Peyer's patch (tissue), 4 donors: ENCODE measurements around the gene FGFR2. TPM values are rescaled to one million over a fixed set of nuclear protein-coding genes. Genes with fewer than 3 reads are reported as not detected.

Experiments used
- DNase-seq, 3 donors: peaks; one replicate each; pipeline ENCODE4 v3.0.0-alpha.2; 2017 to 2019
- H3K27ac ChIP-seq, 4 donors: fragments of 200-600 bp; sonication (generic); one replicate each; pipeline ENCODE4 v1.5.1; 2016 to 2019
- H3K27me3 ChIP-seq, 2 donors: fragments of 200-600 bp; sonication (generic); one replicate each; pipeline ENCODE4 v1.5.1; 2019
- H3K36me3 ChIP-seq, 3 donors: fragments of 200-600 bp; sonication (generic); one replicate each; pipeline ENCODE4 v1.5.1; 2016 to 2019
- H3K4me1 ChIP-seq, 4 donors: fragments of 200-600 bp; sonication (generic); one replicate each; pipeline ENCODE4 v1.5.1; 2016 to 2019
- H3K4me3 ChIP-seq, 4 donors: fragments of 200-600 bp; sonication (generic); 1 replicate in 3 of 4; 2 replicates in 1 of 4; pipeline ENCODE4 v1.5.1; 2016 to 2019; ENCODE audit warnings: mild to moderate bottlenecking in 1 of 4
- H3K9me3 ChIP-seq, 4 donors: fragments of 200-600 bp; sonication (generic); one replicate each; pipeline ENCODE4 v1.5.1; 2016 to 2019; ENCODE audit warnings: mild to moderate bottlenecking in 1 of 4
- POLR2A ChIP-seq, 2 donors: fragments of 450-650 bp; IDR thresholded peaks; one replicate each; pipeline ENCODE4 v1.5.1; 2017; ENCODE audit warnings: antibody characterized with exemption in 2 of 2, mild to moderate bottlenecking in 2 of 2, moderate library complexity in 2 of 2
- total RNA-seq, 4 donors: library from RNA; depleted of rRNA; stranded (reverse); fragments of >200 nt; gene quantifications; one replicate each; pipeline ENCODE4 v1.1.0, GENCODE V29; 2016
- TF ChIP-seq, protein P1 (sequence below), 6 experiments: fragments of 450-650 bp in 4 of 6; fragments of 200-600 bp in 2 of 6; sonication (generic) in 1 of 6; IDR thresholded peaks; one replicate each; pipeline ENCODE4 v1.5.1; 2017 to 2019; ENCODE audit warnings: antibody characterized with exemption in 6 of 6, mild to moderate bottlenecking in 3 of 6, moderate library complexity in 1 of 6

FGFR2 gene
- total RNA-seq, 4 donors from 2014 or later: 12.9 to 22.9 (median 19.9) TPM

DNA sequence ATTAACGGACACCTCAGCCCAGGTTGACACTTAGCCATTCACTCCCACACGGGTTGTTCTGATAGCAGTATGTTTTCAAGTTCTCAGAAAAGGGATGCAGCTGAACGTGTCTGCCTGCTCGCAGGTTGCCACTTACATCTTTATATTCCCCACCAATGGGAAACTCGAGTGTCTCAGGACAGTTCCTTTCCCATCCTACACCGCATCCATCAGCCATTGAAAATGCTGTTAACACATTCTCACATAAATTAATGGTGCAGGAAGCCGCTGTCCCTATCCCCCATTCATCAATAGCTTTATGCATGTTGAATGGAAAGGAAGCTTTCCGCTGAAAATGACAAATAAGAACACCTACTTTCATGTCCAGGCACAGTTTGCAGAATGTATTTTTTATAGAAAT is 1.7 kb upstream of the FGFR2 start:
- Histone ChIP-seq H3K9me3 (no peaks in the 10 kb centered on the region), H3K4me1 (peaks cover 0 to 15% (median 0%) of the 10 kb centered on the region in 4 donors), H3K36me3 (no peaks in the 10 kb centered on the region), H3K27me3 (no peaks in the 10 kb centered on the region), H3K4me3 (no peak overlapping the region), H3K27ac (no peak overlapping the region)
- no peak for DNase-seq
- TF ChIP-seq, protein P1, sequence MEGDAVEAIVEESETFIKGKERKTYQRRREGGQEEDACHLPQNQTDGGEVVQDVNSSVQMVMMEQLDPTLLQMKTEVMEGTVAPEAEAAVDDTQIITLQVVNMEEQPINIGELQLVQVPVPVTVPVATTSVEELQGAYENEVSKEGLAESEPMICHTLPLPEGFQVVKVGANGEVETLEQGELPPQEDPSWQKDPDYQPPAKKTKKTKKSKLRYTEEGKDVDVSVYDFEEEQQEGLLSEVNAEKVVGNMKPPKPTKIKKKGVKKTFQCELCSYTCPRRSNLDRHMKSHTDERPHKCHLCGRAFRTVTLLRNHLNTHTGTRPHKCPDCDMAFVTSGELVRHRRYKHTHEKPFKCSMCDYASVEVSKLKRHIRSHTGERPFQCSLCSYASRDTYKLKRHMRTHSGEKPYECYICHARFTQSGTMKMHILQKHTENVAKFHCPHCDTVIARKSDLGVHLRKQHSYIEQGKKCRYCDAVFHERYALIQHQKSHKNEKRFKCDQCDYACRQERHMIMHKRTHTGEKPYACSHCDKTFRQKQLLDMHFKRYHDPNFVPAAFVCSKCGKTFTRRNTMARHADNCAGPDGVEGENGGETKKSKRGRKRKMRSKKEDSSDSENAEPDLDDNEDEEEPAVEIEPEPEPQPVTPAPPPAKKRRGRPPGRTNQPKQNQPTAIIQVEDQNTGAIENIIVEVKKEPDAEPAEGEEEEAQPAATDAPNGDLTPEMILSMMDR (IDR thresholded peaks at IDR 0.05): no peak
- TF ChIP-seq POLR2A (IDR thresholded peaks at IDR 0.05): no peak

DNA sequence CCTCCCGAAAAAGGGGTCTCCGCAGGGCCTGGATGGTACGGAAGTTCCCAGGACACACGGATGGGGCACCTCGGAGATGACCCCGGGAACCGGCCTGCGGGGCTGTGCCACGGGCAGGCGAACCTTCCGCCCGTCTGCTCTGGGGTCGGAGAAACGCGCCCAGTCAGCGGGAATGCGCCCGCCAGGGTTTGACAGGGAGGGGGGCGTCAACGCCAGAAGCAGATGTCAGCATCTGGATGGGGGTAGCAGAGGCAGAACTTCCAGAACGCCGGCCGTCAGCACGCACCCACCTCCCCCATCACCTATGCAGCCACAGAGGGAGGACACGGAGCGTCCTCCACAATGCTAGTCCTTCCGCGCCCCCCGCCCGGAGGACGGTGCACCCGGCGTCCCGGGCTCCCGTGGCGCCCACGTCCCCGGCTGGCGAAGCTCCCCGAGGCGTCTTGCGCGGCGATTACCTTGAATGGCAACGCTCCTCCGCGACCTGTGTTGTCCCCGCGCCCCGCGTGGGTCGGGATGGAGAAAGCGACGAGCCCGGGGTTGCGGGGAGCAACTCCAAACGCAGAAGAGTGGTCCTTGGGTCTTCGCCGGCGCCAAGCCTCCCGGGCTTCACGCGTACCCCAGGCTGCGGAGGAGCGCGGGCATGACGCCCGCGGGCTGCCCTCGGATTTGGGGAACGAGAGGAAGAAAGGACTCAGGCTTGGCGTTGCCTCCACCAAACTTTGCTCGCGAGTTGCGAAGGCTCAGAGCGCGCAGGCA is 561 bp downstream of the FGFR2 start:
- Histone ChIP-seq H3K9me3 (no peaks in the 10 kb centered on the region), H3K27me3 (no peaks in the 10 kb centered on the region), H3K4me1 (peaks cover 0 to 15% (median 0%) of the 10 kb centered on the region in 4 donors), H3K36me3 (no peaks in the 10 kb centered on the region), H3K27ac (peak overlapping the region; percentile 27 to 83 (median 73)), H3K4me3 (peak overlapping the region; percentile 30 to 74 (median 52))
- TF ChIP-seq, protein P1 (IDR thresholded peaks at IDR 0.05): no peak
- TF ChIP-seq POLR2A (IDR thresholded peaks at IDR 0.05): no peak
- no peak for DNase-seq

DNA sequence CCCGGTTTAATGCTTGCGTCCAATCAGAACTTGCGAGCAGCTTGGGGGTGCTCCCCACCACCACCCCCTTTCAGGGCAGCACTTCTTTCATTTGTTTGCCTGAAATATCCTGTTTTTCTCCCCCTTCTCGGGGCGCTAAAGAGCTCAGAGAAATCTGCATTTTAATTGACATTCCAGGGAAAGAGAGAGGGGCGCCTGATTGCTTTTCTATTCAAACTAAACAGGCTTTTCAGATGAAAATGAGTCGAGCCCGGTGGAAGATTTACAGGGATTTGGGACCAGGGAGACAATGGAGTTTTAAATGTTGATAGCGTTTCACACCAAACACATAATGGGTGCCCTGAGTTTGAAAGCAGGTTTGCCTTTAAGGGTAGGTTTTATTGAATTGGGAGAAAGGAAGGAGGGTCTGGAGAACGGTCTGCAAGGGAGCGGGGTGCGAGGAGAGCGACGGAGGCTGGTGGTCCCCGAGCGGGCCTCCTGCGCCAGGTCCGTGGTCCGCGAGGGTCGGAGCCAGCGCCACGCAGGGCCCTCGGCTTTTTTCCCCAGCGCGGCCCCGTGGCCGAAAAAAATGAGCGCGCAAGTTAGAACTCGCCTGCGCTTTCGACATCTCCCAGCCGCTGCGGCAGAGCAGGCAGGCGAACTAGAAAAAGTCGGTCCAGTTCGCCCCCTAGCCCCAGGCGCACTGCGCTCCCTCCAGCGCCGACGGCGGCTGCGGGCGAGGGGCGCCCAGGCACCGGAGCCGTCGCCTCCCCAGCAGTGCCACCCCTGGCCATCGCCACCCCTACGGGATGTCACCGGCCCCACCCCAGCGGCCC is 1.3 kb downstream of the FGFR2 start:
- H3K4me1 ChIP-seq: peaks cover 0 to 15% (median 0%) of the 10 kb centered on the region in 4 donors
- peak in 2 of 3 donors; percentile 54 to 63 for DNase-seq

DNA sequence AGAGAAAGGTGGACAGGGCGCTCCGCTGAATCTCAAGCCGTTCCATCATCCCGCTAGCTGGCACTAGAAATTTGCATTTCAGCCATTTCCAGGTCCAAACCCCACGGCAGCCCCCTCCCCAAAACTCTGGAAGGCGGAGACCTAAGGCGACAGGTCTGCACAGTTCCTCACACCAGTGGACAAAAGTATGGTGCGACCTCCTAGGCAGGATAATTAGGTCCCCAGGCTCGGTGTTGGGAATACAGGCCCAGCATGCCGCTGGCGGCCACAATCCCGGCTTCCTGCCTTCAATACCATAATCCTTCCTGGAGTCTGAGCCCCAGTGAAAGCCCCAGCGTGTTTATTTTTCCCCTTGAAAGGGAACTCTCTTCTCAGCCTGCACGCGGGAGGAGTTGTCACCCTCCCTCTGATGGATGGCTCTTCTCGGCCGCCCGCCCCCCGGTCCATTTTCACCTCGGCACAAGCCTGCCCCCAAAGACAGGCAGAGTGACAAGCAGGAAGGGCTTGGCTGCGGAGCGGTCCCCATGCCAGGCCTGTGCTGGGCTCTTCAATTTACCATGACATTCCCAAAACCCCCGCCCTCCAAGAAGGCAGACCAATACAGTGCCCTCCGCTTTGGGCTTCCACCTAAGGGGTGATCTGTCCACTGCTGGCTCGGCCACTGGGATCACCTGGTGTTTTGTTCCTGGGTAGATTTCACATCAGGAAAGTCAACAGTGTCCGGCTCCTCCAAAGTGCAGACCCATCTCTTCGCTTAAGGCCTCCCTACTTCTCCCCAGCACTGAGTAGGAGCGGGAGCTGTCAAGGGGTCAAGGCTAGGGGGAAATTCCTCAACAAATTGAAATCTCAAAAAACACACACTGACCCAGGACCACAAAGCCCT is 2.2 kb downstream of the FGFR2 start:
- Histone ChIP-seq H3K36me3 (no peaks in the 10 kb centered on the region), H3K4me3 (peak overlapping the region in 3 of 4 donors; percentile 30 to 74 (median 67)), H3K27ac (peak overlapping the region in 2 of 4 donors; percentile 80 to 83), H3K9me3 (no peaks in the 10 kb centered on the region), H3K27me3 (no peaks in the 10 kb centered on the region), H3K4me1 (peaks cover 0 to 15% (median 0%) of the 10 kb centered on the region in 4 donors)
- DNase-seq: no peak
- TF ChIP-seq, protein P1 (IDR thresholded peaks at IDR 0.05): no peak
- TF ChIP-seq POLR2A (IDR thresholded peaks at IDR 0.05): no peak

More for the DNA sequence above, 1.3 kb downstream of the FGFR2 start:
- H3K27me3 ChIP-seq: no peaks in the 10 kb centered on the region
- H3K9me3 ChIP-seq: no peaks in the 10 kb centered on the region
- H3K27ac ChIP-seq: peak overlapping the region; percentile 27 to 83 (median 73)
- H3K36me3 ChIP-seq: no peaks in the 10 kb centered on the region
- no peak for TF ChIP-seq POLR2A (IDR thresholded peaks at IDR 0.05)
- TF ChIP-seq, protein P1 (IDR thresholded peaks at IDR 0.05): peak in 1 of 6 experiments; percentile 18
- H3K4me3 ChIP-seq: peak overlapping the region; percentile 30 to 74 (median 52)

GRCh38 chr10:121595351-121595805 is 2.9 kb downstream of the FGFR2 start:
- Histone ChIP-seq H3K27ac (peak overlapping the region in 1 of 4 donors; percentile 83), H3K36me3 (no peaks in the 10 kb centered on the region), H3K4me3 (peak overlapping the region in 1 of 4 donors; percentile 74), H3K9me3 (no peaks in the 10 kb centered on the region), H3K4me1 (peaks cover 0 to 15% (median 0%) of the 10 kb centered on the region in 4 donors), H3K27me3 (no peaks in the 10 kb centered on the region)
- TF ChIP-seq, protein P1 (IDR thresholded peaks at IDR 0.05): no peak
- no peak for TF ChIP-seq POLR2A (IDR thresholded peaks at IDR 0.05)
- no peak for DNase-seq
